PFSK-1 (cell line): ENCODE results near the gene MEI4.

ENCODE experiments used
- REST ChIP-seq, 2 experiments: IDR thresholded peaks; 2 replicates each; pipeline versions ENCODE4 v1.6.1 to v1.8.0; 2011 to 2012; ENCODE audit warnings: low read depth in 2 of 2, low read length in 2 of 2, control low read depth in 1 of 2, inconsistent platforms in 1 of 2, mild to moderate bottlenecking in 1 of 2, moderate library complexity in 1 of 2; ENCODE audit not compliant: insufficient read depth in 1 of 2
- TAF1 ChIP-seq: IDR thresholded peaks from 2 replicates; pipeline ENCODE4 v1.6.1; 2012; ENCODE audit warnings: low read length, control low read depth, borderline replicate concordance; ENCODE audit not compliant: insufficient read depth

DNA sequence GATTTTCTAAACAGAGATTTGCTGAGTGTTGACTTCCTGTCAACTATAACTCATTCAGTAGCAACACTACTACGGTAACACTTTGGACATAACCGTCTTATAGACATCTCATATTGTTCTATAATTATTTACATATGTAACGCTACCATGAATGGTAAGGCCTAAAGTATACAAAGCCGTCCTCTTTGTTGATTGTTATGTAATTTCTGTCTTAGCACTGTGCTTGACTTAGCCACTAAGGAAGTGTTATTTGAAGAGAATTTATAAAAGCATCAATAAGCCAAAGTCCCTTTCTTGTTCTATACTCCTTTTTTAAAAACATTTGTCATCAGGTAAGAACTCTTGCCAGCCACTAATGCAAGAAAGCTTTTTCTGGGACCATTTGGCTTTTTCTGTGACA, 240.6 kb downstream of the MEI4 start:
- no peak for TF ChIP-seq TAF1
- no peak for TF ChIP-seq REST (IDR thresholded peaks at IDR 0.05; ENCODE audit: insufficient read depth in 1 of 2, low read depth in 2 of 2, low read length in 2 of 2)
